PC-9 (cell line): ENCODE measurements around the gene PRSS1.

Experiments
- CTCF ChIP-seq: fragments of 200-600 bp; sonication (generic); conservative IDR thresholded peaks from 2 replicates; pipeline ENCODE4 v1.6.1; 2017; ENCODE audit warnings: mixed run types, antibody characterized with exemption, mild to moderate bottlenecking, moderate library complexity
- EZH2 ChIP-seq: fragments of 200-600 bp; sonication (generic); IDR thresholded peaks from 2 replicates; pipeline ENCODE4 v1.8.0; 2017; ENCODE audit warnings: antibody characterized with exemption, low read depth

GRCh38 chr7:142746264-142746663 is 3.0 kb upstream of the PRSS1 start:
- TF ChIP-seq CTCF (no peak), EZH2 (no peak)
